ENCODE measurements around the gene TBC1D2.
A peak's percentile ranks its signal among the peaks of the same experiment; 100 is the strongest.
"Not testable (repeated sequence)": the region's sequence is repeated elsewhere in the genome, so short reads cannot be mapped to it uniquely, and the experiment has no call there.

TBC1D2 gene

GRCh38 chr9:98184326-98184725, 71.1 kb downstream of the TBC1D2 start:
- DNase-seq, result no peak

- DNase-seq, result no peak
Observed at GRCh38 chr9:98182889-98183599, 72.4 kb downstream of the TBC1D2 start.

- DNase-seq, result no peak
Observed at GRCh38 chr9:98182069-98182820, 73.2 kb downstream of the TBC1D2 start.

- no peak for DNase-seq
Observed at GRCh38 chr9:98181746-98182068, 73.7 kb downstream of the TBC1D2 start.

GRCh38 chr9:98180996-98181395, 74.5 kb downstream of the TBC1D2 start:
- no peak for DNase-seq

GRCh38 chr9:98178874-98179850, 76.3 kb downstream of the TBC1D2 start:
- DNase-seq, result no peak

GRCh38 chr9:98176391-98177259, 78.8 kb downstream of the TBC1D2 start:
- no peak for DNase-seq

- DNase-seq, result no peak
Observed at GRCh38 chr9:98175762-98176161, 79.7 kb downstream of the TBC1D2 start.

GRCh38 chr9:98175028-98175569, 80.3 kb downstream of the TBC1D2 start:
- DNase-seq, result no peak

GRCh38 chr9:98174502-98174918, 80.9 kb downstream of the TBC1D2 start:
- DNase-seq, result not testable (repeated sequence)

GRCh38 chr9:98173181-98173580, 82.3 kb downstream of the TBC1D2 start:
- DNase-seq, result no peak

- no peak for DNase-seq
Observed at GRCh38 chr9:98172604-98173003, 82.8 kb downstream of the TBC1D2 start.

- no peak for DNase-seq
Observed at GRCh38 chr9:98171176-98171925, 84.1 kb downstream of the TBC1D2 start.

GRCh38 chr9:98168941-98169488, 86.4 kb downstream of the TBC1D2 start:
- peak; percentile 32 for DNase-seq

GRCh38 chr9:98168153-98168780, 87.2 kb downstream of the TBC1D2 start:
- DNase-seq, result no peak

GRCh38 chr9:98164912-98165311, 90.5 kb downstream of the TBC1D2 start:
- DNase-seq, result no peak

GRCh38 chr9:98162613-98163012, 92.8 kb downstream of the TBC1D2 start:
- DNase-seq, result no peak

- DNase-seq, result no peak
Observed at GRCh38 chr9:98161851-98162250, 93.6 kb downstream of the TBC1D2 start.

- no peak for DNase-seq
Observed at GRCh38 chr9:98159790-98160189, 95.7 kb downstream of the TBC1D2 start.

GRCh38 chr9:98159301-98159700, 96.1 kb downstream of the TBC1D2 start:
- no peak for DNase-seq

Data from stimulated activated CD4-positive, alpha-beta T cell treated with anti-CD3 and anti-CD28 coated beads, Interleukin-4, amount 100 ng/mL, for 1 hour (primary cell).